NCI-H2029 (cell line): ENCODE results near the gene SHQ1.
"Not testable (repeated sequence)": the region's sequence is repeated elsewhere in the genome, so short reads cannot be mapped to it uniquely, and the experiment has no call there.

Source experiments
- DNase-seq: peaks from one replicate; lab custom pipeline; 2025; lab: John Stamatoyannopoulos, UW

SHQ1 gene

GRCh38 chr3:72719137-72719536 is 129.1 kb downstream of the SHQ1 start:
- no peak for DNase-seq

GRCh38 chr3:72714135-72714534 is 134.1 kb downstream of the SHQ1 start:
- not testable (repeated sequence) for DNase-seq

- not testable (repeated sequence) for DNase-seq
Observed at GRCh38 chr3:72710471-72710870, 137.8 kb downstream of the SHQ1 start.

- no peak for DNase-seq
Observed at GRCh38 chr3:72708441-72708840, 139.8 kb downstream of the SHQ1 start.

GRCh38 chr3:72702997-72703396 is 145.2 kb downstream of the SHQ1 start:
- DNase-seq: no peak

GRCh38 chr3:72702390-72702789 is 145.9 kb downstream of the SHQ1 start:
- DNase-seq: no peak

- no peak for DNase-seq
Observed at GRCh38 chr3:72700106-72700505, 148.1 kb downstream of the SHQ1 start.

GRCh38 chr3:72699631-72700030 is 148.6 kb downstream of the SHQ1 start:
- DNase-seq: no peak
